HG02970 (cell line): ENCODE data around the gene ATXN7L1.

Experiments used
- ATAC-seq: cut with Tn5 transposase; IDR thresholded peaks from one replicate; pipeline ENCODE4 v1.9.1; 2021; ENCODE audit warnings: mild to moderate bottlenecking, moderate library complexity, moderate number of reproducible peaks; ENCODE audit not compliant: unreplicated experiment, low FRiP score

Gene ATXN7L1

GRCh38 chr7:105759670-105760550 lies 116.5 kb downstream of the ATXN7L1 start:
- ATAC-seq, result no peak

GRCh38 chr7:105756367-105756766 lies 120.0 kb downstream of the ATXN7L1 start:
- no peak for ATAC-seq

- ATAC-seq, result no peak
These were observed 123.6 kb downstream of the ATXN7L1 start for GRCh38 chr7:105752671-105753275.

DNA sequence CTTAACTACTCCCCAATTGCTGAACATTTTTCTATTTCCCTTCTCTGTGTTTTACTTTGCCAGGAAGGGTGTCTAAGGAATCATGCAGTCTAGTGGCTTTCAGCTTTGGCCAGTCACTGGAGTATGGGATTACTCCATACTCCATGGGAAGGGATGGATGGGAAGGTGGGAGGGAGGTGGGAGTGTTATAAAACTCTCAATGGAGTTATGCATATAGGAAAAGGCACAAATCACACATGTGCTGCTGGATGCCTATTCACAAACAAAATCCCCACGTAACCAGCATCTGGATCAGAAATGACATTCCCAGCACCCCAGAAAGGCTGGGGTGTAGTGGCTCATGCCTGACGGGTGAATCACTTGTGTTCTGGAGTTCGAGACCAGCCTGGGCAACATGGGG lies 125.3 kb downstream of the ATXN7L1 start:
- no peak for ATAC-seq

- no peak for ATAC-seq
These were observed 127.7 kb downstream of the ATXN7L1 start for GRCh38 chr7:105748701-105749100.

DNA sequence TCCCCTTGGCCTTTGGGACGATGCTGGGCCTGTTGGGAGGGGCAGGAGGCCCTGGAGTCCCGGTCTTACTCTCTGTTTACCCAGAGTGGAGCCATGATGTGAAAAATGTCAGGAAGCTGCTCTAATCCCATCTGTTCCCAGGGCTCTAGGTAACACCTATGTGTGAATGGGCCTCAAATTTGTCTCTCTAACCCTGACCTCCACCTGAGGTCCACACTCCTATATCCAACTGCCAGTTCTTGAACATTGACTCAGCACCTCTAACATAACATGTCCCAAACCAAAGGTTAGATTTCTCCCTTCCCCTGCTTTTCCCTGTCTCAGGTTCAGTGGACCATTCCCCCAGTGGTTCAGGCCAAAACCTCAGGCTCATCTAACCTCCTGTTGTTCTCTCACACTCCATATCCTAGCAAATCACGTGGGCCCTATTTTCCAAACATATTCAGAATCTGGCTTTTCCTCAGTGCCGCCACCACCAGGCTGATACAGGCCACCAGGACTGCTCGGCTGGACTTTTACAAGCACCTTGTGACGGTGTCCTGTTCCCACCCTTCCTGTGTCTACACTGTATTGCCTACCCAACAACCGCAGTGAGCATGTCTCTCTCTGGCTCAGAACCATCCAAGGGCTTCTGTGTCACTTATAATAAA lies 130.6 kb downstream of the ATXN7L1 start:
- no peak for ATAC-seq

DNA sequence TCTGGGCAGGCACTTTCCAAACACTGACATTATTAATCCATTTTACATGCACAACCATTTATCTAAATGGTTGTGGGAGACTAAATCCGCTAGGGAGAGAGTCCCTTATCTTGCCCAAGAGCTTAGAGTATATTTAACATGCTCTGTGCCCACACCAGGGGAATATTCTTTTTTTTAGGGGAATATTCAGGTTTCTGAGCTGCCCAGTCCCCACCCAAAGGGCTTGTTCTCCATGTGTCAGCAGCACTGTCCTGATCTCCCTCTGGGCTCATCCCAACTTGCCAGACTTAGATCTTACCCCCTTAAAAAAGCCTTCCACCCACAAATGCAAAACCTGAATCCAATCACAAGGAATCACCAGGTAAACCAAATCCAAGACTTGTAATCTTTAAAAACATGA lies 132.1 kb downstream of the ATXN7L1 start:
- no peak for ATAC-seq

- no peak for ATAC-seq
These were observed 132.9 kb downstream of the ATXN7L1 start for GRCh38 chr7:105743351-105744090.

- ATAC-seq, result no peak
These were observed 133.6 kb downstream of the ATXN7L1 start for GRCh38 chr7:105742787-105743186.

DNA sequence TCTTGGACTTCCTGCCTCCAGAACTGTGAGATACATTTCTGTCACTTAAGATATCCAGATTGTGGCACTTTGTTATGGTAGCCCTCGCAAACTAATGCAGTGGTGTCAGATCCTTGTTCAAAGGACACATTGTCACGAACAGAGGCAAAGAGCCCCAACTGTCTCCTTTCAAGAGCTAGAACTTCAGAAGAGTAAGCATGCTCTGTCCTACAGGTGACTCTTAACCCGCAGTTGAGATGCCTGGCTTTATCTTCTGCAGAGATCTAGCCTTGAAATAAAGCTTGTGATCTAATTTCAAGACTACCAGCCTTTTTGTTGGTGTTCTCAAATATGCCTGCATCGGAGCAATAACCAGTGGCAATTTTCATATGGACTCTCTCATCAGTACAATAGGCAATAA lies 134.4 kb downstream of the ATXN7L1 start:
- ATAC-seq, result no peak

DNA sequence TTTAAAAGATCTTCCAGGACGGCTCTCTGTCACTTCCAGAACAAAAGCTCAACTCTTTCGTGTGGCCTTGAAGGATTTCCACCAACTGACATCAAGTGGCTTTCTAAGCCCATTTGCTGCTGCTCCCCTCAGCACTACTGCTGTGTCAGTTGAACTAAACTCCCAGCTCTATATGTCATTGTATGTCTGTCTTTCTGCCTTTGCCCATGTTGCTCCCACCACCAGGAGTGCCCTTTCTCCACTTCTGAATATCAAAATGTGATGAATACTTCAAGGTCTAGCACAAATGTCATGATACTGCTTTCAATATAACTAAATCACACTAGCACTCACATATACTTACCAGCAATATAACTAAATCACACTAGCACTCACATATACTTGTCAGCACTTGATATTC lies 138.3 kb downstream of the ATXN7L1 start:
- no peak for ATAC-seq

DNA sequence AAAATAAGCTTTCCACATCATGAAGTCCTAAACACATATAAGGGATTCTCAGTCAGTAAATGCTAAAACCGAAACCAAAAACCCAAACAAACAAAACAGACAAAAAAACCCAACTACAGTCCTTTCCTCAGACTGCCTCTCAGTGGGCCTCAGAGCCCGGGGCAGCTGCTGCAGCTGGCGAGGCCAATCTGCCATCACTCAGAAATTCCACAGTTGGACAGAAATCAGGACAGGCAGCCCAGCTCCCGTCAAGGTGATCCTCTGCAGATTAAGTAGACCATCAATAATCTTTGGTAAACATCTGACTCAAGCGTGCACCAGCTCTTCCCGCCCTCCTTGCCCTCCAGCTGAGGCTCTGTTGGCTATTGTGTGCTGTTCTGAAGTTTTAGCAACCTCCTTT lies 142.2 kb downstream of the ATXN7L1 start:
- no peak for ATAC-seq

- no peak for ATAC-seq
These were observed 145.4 kb downstream of the ATXN7L1 start for GRCh38 chr7:105731042-105731441.

DNA sequence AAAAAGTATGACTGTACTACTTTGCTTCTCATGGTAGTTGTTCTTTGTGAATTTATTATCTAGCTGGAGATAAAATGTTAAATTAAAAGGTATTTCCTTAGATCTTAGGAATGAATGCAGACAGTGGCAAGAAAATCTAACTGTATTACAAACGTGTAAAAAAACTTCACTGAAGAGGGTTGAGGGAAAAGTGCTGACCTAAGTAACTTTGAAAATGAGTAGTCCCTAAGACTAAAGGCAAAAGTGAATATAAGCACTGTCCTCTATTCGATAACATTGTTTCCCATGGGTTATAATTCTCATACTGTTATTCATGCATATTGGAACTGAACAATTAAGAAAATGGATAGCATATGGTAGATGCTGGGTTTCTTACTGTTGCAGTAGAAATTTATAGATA lies 148.4 kb downstream of the ATXN7L1 start:
- ATAC-seq, result no peak

DNA sequence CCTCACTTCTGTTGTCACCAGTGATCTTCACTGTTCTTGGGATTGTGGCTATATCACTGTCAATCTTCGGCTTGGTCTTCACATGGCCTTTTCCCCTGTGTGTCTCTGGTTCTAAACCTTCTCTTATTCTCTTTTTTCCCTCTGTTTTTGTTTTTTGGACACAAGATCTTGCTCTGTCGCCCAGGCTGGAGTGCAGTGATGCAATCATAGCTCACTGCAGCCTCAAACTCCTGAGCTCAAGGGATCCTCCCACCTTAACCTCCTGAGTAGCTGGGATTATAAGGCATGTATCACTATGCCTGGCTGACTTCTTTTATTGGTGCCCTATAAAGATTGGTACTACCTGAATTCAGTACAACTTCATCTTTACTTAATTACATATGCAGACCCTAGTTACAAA lies 151.7 kb downstream of the ATXN7L1 start:
- no peak for ATAC-seq

- no peak for ATAC-seq
These were observed 152.8 kb downstream of the ATXN7L1 start for GRCh38 chr7:105723572-105723971.

DNA sequence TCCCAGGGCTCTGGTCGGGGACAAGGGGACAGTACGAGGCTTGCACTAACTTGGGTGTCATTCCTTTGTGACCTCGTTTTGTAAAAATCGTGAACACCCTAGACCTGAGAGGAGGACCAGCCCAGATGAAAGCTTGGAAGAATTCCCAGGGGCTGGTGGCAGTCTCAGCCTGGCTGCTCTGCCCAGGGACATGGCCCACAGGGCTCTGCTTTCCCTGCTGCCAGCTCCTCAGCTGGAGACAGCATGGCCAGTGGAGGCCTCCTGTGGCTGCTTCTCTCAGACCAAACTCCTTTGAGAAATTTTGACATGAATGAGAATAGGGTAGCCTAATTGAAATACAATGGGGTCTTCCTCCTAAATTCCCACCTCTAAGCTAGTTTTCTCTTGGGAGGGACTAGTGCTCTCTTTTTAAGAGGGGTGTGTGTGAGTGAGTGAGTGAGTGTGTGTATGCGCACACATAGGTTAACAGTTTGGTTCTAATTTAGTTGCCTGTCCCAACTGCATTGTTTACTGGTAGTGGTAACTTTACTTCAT lies 154.8 kb downstream of the ATXN7L1 start:
- ATAC-seq, result no peak

DNA sequence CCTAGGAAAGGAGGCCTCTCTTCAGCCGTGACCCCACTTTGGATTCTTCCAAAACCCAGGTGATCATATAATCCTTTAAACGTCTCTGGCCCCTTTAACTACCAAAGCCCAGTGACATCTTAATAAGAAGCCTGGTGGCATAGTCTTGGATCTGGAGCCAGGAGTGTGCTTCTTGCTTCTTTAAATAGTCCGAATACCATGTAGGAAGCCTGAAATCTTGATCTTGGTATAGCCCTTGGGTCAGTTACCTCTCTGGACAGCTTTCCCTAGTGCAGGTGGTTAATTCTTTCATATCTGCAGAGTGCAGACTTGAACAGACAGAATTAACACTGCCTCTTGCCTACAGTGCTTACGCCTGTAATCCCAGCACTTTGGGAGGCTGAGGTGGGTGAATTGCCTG lies 156.5 kb downstream of the ATXN7L1 start:
- no peak for ATAC-seq

DNA sequence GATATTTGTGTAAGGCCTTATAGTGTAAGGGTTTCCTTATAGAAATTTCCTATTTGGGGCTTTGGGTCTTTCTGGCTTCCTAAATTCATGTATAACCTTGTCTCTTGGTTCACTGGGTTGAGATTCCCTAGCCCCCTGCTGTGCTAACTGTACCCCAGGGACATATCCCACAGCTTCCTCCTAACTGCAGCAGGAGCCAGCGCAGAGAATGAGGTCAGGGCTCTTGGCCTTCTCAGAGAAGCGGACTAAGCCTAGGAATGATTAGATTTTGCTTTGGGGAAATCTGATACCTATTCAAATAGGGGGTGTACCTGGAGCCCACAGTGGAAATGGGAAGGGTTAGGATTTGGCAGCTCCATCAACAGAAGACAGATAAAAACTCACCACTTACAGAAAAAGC lies 157.0 kb downstream of the ATXN7L1 start:
- ATAC-seq, result no peak

DNA sequence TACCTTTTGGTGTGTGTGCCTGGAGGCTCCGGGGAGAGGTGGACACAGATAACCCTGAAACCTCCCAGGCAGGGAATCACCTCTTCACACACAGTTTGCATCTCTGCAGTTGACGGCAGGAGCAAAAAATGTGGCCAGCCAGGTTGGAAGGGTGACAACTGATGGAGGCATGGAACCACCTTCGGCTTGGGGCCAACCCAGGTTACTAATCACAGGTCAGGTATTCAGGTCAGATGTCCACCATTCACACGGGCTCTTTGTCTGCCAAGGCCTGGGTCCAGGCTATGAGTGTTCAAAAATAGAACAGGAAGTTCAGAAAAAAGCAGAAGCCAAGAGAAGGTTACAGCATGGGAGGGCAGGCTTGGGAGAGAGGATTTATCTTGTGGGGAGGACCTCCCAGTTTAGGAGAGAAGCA lies 157.9 kb downstream of the ATXN7L1 start:
- no peak for ATAC-seq

- ATAC-seq, result no peak
These were observed 160.9 kb downstream of the ATXN7L1 start for GRCh38 chr7:105715528-105715927.
